ENCODE measurements around the gene ALDH4A1. TPM values are rescaled to one million over a fixed set of nuclear protein-coding genes. Genes with fewer than 3 reads are reported as not detected.
"Not testable (repeated sequence)": the region's sequence is repeated elsewhere in the genome, so short reads cannot be mapped to it uniquely, and the experiment has no call there.

Gene ALDH4A1
- total RNA-seq, 1 donor from 2014 or later, result 29.3 TPM

DNA sequence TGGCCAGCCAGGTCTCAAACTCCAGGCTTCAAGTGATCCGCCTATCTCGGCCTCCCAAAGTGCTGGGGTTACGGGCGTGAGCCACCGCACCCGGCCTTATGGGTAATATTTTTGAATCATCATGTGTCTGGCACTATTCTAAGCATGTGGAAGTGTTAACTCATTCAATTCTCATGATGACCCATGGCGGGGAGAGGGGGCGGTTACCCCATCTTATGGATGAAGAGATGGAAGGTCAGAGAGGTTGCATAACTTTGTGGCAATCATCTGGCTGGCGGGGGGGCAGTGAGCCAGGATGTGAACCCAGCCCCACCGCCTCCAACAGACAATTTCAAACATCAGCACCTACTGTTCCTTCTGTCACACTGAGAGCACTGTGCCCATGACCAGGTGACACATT, 31.4 kb downstream of the ALDH4A1 start:
- DNase-seq, result no peak
- ATAC-seq (ENCODE audit: poor library complexity), result no peak
- intact Hi-C loops (cut with DNase I), result no loop called here

DNA sequence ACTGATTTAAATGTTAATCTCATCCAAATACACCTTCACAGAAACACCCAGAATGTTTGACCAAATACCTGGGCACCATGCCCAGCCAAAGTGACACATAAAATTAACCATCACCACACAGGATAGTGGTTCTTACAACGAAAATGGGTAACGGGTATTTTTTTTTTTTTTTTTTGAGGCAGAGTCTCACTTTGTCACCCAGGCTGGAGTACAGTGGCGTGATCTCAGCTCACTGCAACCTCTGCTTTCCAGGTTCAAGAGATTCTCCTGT, 31.8 kb downstream of the ALDH4A1 start:
- DNase-seq; intact Hi-C loops (cut with DNase I); ATAC-seq (ENCODE audit: poor library complexity): not testable (repeated sequence)

DNA sequence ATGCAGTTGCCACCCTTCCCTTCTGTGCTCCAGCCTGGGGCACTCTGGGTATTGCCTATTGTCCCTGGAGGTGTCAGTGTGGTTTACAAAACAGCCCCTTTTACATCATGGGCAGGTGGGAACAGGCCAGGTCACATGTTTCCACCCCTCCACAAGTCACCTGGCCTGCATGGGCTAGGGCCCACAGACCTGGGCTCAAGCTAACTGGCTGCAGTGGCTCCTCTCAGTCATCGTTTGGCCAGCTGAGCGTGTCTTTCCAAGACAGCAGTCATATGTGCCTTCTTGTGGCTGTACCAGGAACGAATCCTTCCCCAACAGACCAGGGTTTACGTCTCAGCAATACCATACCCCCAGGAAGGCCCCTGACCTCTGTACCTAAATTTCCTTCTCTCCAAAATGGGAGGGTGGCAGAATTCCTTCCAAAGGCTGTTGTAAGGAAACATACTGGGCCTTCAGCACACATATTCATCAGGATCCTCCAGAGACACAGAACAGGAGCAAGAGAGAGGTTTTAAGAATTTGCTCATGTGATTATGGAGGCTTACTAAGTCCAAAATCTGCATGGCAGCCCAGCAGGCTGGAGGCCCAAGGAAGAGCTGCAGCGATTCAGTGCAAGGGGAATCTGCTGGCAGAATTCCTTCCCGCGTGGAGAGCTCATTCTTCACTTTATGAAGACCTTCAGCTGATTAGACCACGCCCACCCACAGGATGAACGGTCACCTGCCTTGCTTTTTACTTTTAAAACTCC, 32.3 kb downstream of the ALDH4A1 start:
- intact Hi-C loops (cut with DNase I), result no loop called here
- ATAC-seq (ENCODE audit: poor library complexity) (no peak), DNase-seq (no peak)

DNA sequence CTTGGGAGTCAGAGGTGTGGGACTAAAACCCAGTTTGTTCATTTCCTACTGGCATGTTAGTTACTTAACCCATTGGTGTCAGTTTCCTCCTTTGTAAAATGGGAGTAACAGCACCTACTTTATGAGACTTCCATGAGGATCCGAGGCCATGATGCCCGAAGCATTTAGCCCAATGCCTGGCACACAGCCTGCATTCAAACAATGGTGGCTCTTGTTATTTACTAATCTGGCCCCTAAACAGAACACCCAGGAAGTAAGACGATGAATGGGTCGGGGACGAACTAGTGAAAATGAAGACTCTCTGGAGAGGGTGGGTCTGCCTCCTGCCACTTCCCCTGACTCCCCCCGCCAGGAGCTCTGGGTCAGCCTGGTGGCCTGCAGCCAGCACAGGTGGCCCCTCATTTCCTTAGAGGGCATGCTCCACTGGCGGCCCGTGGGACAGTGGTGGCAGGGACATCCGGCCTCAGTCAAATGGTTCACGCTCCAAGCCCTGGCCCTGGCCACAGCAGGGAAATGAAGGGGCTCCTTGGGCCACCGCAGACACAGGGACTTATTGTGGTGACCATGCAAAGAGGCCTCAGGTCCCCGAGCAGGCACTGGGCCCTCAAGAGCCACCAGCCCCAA, 33.4 kb downstream of the ALDH4A1 start:
- intact Hi-C loops (cut with DNase I), result no loop called here
- ATAC-seq (ENCODE audit: poor library complexity) (no peak), DNase-seq (no peak)

DNA sequence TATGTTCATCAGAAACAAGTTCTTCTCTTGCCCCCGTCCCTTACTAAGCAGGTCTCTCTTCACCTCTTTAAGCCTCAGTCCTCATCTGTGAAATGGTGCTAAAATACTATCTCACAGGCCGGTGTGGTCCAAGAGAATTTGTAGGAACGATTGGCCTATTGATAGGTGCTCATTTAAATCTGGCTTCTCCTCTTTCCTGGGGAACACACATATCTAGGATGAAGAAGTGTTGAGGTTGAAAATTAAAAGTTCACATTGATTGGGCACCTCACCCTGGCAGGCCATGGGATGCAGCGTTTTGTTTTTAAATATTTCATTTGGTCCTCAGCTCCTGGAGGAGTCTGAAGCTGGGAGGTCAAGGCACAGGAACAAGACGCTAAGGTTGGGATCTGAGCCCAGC, 34.0 kb downstream of the ALDH4A1 start:
- DNase-seq, result no peak
- ATAC-seq (ENCODE audit: poor library complexity), result no peak
- intact Hi-C loops (cut with DNase I), result no loop called here

DNA sequence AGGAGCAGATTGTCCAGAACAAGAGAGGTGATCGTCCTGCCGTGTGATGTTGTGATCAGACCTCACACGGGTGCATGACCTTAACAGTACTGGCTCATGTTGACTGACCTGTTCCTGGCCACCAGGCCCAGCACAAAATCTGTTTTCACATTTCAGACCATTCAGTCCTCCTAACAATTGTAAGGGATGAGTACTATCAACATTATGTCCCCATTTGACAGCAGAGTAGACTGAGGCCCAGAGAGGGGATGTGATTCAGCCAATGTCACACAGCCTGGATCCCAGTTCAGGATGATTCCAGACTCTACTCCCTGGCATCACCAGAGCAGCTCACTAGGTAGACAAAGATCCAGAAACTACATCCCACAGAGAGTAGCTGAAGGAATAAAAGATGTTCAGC, 35.5 kb downstream of the ALDH4A1 start:
- intact Hi-C loops (cut with DNase I), result no loop called here
- no peak for DNase-seq
- no peak for ATAC-seq (ENCODE audit: poor library complexity)

DNA sequence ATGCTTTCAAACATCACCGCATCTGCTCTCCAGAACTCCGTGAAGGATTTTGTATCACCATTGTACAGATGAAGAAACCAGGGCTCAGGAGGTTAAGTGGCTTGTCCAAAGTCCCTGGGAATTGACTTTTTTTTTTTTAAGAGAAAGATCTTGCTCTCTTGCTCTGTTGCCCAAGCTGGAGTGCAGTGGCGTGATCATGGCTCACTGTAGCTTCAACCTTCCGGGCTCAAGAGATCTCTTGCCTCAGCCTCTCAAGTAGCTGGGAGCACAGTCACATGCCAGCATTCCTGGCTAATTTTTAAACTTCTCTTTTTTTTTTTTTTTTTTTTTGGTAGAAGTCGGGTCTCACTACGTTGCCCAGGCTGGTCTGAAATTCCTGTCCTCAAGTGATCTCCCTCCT, 36.0 kb downstream of the ALDH4A1 start:
- ATAC-seq (ENCODE audit: poor library complexity) (no peak), DNase-seq (no peak)
- intact Hi-C loops (cut with DNase I), result no loop called here

DNA sequence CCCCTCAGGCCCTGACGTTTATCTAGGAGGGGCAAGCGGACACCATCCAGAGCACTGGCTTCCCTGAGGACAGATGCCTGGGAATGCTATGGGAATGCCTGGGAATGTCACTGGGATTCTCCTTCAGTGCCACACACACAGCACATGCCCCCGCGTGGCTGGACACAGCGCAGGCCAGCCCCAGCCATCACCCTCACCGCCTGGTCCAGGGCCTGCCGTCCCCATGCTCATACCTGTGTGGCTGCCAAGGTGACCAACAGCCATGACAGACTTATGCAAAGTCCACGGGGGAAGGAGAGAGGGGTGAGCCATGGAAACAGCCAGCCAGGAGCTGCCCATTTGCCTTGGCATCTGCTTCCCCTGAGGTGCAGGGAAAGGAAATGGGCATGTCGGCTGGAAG, 37.2 kb downstream of the ALDH4A1 start:
- DNase-seq (no peak), ATAC-seq (ENCODE audit: poor library complexity) (no peak)

DNA sequence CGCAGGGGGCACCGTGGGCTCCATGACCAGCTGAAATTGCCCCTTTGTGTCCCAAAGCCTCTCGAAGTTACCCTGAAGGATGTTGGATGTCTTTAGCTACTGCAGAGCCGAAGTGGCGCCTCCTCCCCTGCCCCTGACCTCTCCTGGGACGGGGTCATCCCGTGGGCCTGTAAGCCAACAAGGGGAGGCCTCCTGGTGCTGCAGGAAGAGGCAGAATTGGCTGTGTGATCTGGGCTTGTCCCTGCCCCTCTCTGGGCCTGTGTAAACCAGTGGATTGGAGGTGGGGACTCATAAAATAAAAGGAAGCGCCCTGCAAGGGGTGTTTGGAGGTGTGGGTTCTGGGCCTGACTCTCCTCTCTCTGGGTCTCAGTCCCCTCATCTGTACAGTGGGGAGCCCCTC, 40.8 kb downstream of the ALDH4A1 start:
- no peak for DNase-seq
- intact Hi-C loops (cut with DNase I), result no loop called here
- no peak for ATAC-seq (ENCODE audit: poor library complexity)

More for the DNA sequence above, 37.2 kb downstream of the ALDH4A1 start:
- intact Hi-C loops (cut with DNase I), result no loop called here

DNA sequence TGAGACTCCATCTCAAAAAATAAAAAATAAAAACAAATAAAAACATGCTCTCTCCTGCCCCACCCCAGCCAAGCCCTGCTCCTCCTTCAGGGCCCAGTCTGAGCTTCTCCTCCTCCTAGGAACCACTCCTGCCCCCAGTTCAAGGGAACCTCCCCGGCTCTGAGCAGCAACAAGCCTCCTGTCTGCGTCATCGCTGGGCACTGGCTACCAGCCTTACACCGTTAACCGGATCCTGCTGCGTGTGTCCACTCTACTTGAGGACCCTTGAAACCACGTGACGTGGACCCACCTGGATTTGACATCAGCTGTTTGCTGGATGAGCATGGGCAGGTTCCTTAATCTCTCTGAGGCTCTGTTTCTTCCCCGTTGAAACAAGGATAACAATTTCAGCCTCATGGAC, 41.3 kb downstream of the ALDH4A1 start:
- intact Hi-C loops (cut with DNase I), result no loop called here
- no peak for ATAC-seq (ENCODE audit: poor library complexity)

DNA sequence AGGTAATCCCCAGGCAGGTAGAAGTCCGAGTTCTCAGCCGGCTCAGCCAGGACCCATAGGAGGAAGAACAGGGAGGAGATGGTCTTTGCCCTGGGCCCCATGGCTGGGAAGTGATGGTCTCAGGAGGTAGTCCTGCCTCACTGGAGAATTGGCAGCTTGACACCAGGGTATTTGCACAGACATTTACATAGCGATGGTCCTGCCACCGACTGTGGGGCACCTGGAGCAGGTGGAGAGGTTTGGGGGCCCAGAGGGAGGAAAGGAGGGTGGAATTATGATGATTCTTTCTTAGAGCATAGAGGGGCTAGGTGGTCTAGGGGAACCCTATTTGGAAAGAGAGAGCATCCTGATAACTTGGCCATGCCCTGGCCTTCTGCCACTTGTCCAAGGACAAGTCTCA, 42.8 kb downstream of the ALDH4A1 start, which contains the start of gene TAS1R2:
TAS1R2 (minus strand) TSS at position 101 of the 400 bp plus-strand sequence; CDS start at position 101, 0 bp downstream.
- DNase-seq (no peak), ATAC-seq (ENCODE audit: poor library complexity) (no peak)
- intact Hi-C loops (cut with DNase I), result no loop called here

More for the DNA sequence above, 41.3 kb downstream of the ALDH4A1 start:
- no peak for DNase-seq

DNA sequence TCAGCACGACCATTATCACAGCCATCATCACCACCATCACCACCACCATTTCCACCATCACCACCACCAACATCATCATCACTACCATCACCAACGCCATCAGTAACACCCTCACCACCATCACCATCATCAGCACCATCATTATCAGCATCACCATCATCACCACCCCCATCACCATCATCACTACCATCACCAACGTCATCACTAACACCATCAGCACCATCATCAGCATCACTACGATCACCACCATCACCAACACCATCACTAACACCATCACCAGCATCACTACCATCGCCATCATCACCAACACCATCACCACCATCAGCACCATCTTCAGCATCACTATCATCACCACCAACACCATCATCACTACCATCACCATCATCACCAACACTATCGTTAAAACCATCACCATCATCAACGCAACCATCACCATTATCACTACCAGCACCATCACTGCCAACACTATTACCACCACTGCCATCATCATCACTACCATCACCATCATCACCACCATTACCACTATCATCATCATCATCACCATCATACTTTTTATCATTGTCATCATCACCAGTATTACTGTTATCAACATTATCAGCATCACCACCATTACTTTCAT, 44.2 kb downstream of the ALDH4A1 start:
- intact Hi-C loops (cut with DNase I), result no loop called here
- no peak for ATAC-seq (ENCODE audit: poor library complexity)

DNA sequence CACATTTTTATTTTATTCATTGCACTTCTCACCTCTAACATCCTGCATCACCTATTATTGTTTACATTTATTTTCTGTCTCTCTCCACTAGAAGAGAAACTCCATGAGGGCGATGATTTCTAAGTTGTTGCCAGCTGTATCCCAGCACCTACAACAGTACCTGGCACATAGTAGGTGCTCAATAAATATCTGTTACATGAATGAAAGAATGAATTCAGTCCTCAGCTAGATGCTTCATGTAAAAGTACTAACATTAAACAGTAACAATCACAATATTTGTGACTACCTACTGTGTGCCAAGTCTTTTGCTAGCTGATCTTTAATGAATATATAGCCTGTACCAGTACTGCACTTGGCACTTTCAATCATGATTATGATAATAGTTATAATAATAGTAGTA, 45.9 kb downstream of the ALDH4A1 start:
- intact Hi-C loops (cut with DNase I), result no loop called here
- no peak for ATAC-seq (ENCODE audit: poor library complexity)
- DNase-seq, result no peak

More for the DNA sequence above, 44.2 kb downstream of the ALDH4A1 start:
- no peak for DNase-seq

DNA sequence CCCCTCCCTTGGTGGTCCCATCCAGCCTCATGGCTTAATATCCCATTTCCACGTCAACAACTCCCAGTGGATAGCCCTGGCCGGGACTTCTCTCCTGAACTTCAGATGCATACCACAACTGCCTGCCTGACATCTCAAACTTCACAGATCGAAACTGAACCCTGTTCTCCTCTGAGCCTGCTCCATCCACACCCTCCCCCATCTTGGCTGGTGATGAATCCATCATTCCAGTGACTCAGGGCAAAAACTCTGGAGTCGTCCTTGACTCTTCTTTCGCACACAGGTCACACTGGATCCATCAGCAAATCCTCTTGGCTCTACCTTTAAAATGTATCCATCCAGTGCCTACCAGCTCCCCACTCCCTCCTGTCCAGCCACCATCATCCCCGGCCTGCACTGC, 46.8 kb downstream of the ALDH4A1 start:
- DNase-seq (no peak), ATAC-seq (ENCODE audit: poor library complexity) (no peak)
- intact Hi-C loops (cut with DNase I), result no loop called here

DNA sequence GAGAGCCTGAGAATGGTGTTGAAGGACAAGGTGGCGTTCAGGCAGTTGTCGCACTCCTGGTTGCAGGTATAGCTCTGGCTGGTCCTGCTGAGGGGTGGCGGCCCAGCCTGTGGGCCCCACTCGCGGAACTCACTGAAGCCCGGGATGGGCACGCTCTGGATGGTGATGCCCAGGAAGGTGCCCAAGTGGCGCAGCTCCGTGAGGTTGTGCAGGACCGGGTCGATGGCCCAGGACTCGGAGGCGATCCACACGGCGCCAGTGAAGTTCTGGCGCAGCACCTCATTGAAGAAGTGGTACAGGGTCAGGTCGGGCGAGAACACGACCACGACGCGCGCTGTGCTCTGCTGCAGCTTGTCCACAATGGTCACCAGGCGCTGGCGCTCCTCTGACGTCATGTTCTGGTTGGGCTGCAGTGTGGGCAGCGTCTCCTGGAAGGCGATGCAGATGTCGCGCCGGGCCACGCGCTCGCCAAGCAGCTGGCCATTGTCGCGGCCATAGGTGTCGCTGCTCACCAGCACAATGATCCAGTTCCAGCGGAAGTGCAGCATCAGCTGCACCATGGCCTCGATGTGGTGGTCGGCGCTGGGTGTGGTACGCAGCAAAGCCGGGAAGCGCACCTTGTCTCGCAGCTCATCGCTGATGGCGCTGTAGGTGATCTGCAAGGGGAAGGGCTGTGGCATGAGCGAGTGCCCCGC, 47.9 kb downstream of the ALDH4A1 start:
- ATAC-seq (ENCODE audit: poor library complexity) (no peak), DNase-seq (no peak)
- intact Hi-C loops (cut with DNase I), result no loop called here

DNA sequence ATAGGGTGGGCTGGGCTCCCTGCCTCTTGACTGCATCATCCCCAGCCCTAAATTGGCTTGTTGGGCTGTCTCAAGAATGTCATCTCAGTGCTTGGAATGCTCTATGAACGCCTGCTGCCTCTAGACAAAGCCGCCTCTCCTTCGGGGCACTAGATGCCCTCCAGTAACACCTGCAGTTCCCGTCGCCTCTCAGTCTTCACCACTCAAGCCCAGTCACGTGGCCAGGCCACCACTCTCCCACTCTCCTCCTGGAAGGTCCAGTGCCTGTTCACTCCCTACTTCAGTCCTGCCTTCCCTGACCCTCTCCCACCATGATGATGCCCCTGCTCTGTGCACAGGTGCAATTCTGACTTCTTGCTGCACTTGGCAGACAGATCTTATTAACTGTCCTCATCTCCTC, 49.9 kb downstream of the ALDH4A1 start:
- intact Hi-C loops (cut with DNase I), result no loop called here
- no peak for DNase-seq
- no peak for ATAC-seq (ENCODE audit: poor library complexity)

DNA sequence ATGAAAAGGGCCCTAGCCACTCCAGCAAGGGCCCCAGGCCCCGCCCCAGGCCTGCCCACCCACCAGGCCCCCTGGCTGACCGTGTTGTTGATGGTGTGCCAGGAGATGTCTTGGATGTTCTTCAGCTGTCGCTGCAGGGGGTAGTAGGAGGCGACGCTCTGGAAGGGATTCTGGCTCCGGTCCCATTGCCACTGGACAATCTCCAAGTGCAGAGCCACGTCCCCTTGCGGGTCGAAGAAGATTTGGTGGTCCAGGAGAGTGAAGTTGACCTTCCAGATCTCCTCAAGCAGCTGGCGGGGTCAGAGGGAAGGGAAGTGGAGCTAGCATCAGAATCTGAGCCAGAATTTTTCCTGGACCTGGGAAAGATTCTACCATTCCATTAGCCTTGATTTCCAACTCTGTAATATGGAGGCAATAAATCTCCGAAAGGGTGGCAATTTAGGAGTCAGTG, 53.1 kb downstream of the ALDH4A1 start:
- no peak for ATAC-seq (ENCODE audit: poor library complexity)
- DNase-seq, result no peak
- intact Hi-C loops (cut with DNase I), result no loop called here

DNA sequence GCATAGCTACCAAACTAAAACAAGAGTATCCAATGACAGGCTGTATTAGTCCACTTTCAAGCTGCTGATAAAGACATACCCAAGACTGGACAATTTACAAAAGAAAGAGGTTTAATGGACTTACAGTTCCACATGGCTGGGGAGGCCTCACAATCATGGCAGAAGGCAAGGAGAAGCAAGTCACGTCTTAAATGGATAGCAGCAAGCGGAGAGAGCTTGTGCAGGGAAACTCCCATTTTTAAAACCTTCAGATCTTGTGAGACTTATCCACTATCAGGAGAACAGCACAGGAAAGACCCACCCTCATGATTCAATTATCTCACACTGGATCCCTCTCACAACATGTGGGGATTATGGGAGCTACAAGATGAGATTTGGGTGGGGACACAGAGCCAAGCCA, 54.6 kb downstream of the ALDH4A1 start:
- ATAC-seq (ENCODE audit: poor library complexity); DNase-seq; intact Hi-C loops (cut with DNase I): not testable (repeated sequence)

DNA sequence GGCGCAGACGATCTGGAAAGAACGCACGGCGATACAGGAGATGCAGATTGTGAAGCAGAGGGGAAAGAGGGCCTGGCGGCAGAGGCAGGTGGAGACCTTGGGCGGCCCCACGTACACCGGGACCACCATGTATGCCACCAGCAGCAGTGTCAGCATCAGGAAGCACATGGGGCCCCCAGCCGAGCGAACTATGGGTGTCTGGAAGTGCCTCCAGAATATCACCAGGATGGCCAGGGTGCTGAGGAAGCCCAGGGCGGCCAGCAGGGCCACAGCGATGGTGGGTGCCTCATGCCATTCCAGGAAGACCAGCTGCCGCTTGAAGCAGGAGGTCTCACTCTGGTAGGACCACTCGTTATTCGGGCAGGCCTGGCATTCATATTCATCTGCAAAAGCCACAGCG, 62.2 kb downstream of the ALDH4A1 start:
- intact Hi-C loops (cut with DNase I), result no loop called here
- DNase-seq, result no peak

DNA sequence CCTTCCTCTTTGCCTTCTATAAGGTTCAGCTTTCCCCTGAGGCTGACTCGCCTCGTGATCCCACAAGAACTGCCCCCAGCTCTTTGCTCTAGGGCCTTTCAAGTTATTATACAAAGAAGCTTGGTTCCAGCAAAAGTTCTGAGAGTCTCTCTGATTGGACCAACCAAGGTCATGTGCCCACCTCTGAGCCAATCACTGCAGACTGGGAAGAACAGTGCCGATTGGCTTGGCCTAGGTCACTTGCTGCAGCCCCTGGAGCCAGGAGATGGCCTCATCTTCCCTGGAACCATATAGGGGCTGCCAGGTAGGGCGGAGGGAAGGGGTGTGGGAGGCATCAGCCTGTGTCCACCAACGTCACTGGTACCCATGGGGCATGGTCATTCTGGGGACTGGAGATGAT, 65.7 kb downstream of the ALDH4A1 start:
- no peak for ATAC-seq (ENCODE audit: poor library complexity)
- DNase-seq, result no peak
- intact Hi-C loops (cut with DNase I), result no loop called here

More for the DNA sequence above, 62.2 kb downstream of the ALDH4A1 start:
- ATAC-seq (ENCODE audit: poor library complexity), result no peak
